Fibroblast of skin of left biceps (primary cell): ENCODE measurements around the gene ADARB2.
"Not testable (repeated sequence)": the region's sequence is repeated elsewhere in the genome, so short reads cannot be mapped to it uniquely, and the experiment has no call there.

Experiments used
- DNase-seq, 2 experiments: peaks; one replicate each; pipeline ENCODE4 v3.0.0-alpha.2; 2013; ENCODE audit warnings: low read depth in 2 of 2

Gene ADARB2

DNA sequence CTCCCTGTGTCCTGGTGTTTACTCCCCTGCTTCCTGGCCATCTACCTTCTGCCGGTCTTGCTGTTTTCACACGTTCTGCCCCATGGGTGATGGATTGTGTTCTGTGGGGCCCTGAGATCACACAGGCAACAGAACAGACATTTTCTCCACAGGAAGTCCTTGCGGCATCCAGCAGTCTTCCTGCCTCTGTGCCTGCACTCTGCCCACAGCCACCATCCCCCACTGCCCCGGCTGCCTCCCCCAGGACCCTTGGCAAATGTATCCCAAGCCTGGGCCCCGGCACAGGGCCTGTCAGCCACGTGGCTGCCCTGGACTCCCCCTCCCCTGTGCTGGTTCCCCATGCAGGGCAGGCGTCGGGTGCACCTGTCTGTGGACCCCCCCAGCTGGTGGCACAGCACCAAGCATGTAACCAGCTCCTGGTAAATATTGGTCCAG, 497.0 kb downstream of the ADARB2 start:
- no peak for DNase-seq

DNA sequence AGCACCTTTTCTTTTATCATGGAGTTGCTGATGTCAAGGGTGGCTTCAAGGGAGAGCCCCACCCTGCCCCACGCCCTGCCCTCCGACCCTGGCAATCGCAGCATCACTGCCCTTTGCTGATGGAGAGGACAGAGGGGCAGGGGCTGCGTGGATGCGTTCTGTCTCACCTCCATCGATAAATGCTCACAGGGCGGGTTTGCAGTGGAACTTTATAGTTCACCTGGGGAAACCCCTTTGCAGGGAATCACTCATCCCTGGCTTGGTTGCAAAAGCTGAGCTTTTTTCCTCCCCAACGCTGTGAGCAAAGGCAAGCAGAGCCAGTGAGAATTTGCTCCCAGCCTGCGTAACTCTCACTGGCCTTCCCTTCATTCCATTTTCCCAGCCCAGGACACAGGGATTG, 504.3 kb downstream of the ADARB2 start:
- no peak for DNase-seq

DNA sequence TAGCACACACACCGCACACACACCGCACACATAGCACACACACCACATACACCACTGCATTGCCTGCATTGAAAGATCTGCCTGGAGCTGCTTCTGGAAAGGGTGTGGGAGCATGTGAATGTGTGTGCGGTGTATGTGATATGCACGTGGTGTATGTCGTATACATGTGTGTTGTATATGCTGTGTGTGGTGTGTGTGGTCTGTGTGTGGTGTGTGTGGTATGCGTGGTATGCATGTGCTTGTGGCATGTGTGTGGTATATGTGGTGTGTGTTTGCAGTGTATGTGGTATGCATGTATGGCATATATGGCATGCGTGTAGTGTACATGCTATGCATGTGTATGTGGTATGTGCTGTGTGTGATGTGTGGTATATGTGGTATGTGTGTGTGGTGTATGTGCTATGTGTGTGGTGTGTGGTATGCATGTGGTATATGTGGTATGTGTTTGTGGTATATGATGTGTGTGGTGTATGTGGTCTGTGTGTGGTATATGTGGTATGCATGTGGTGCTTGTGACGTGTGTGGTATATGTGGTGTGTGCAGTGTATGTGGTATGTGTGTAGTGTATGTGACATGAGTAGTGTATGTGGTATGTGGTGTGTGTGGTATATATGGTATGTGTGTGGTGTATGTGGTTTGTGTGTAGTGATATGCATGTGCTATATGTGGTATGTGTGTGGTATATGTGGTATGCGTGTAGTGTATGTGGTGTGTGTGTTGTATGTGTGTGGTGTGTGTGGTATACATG, 505.0 kb downstream of the ADARB2 start:
- no peak for DNase-seq

- no peak for DNase-seq
These were observed 506.6 kb downstream of the ADARB2 start for GRCh38 chr10:1230592-1231275.

DNA sequence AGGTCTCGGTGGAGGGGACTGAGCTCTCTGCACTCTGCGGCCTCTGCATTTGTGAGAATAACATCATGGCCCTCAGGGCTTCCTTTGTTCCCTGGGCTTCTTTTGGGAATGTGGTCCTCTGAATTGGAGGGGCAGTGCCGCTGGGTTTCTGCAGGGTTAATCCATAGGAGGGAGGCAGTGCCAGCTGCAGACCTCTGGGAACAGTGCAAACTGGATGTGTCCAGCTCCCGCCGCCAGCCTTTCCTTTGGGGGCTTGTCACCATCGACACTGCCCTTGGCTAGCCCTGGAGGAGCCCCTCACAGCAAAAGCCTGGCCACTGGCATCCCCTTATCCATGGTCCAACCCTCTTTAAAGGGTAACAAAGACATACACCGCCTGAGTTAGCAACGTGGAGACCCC, 507.2 kb downstream of the ADARB2 start:
- no peak for DNase-seq

GRCh38 chr10:1229574-1229973, 507.8 kb downstream of the ADARB2 start:
- no peak for DNase-seq

- DNase-seq, result no peak
These were observed 508.2 kb downstream of the ADARB2 start for GRCh38 chr10:1229116-1229515.

DNA sequence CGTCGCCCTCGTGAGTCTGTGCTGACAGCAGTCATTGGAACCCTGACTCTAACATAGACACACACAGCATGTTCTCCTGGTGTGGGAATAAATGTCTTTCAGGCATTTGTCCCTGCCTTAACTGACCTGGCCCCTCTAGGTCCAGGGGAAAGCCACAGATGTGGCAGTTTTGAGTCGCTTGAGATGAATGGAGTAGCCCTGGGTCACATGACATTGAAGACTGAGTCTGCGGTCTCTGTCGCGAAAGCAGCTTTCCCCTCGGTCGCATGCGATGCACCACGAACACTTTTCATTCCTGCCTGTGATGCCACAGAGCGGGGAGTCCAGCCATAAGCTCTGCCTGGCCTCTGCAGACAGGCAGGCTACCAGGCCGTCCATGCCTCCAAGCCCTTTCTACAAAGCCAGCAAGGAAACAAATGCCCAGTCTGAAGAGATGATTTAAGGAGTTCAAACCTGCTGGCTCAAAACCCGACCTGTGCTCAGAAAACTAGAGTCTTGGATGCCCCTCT, 508.8 kb downstream of the ADARB2 start:
- no peak for DNase-seq

GRCh38 chr10:1227510-1228402, 509.6 kb downstream of the ADARB2 start:
- DNase-seq, result no peak

- not testable (repeated sequence) for DNase-seq
These were observed 510.4 kb downstream of the ADARB2 start for GRCh38 chr10:1226907-1227306.

DNA sequence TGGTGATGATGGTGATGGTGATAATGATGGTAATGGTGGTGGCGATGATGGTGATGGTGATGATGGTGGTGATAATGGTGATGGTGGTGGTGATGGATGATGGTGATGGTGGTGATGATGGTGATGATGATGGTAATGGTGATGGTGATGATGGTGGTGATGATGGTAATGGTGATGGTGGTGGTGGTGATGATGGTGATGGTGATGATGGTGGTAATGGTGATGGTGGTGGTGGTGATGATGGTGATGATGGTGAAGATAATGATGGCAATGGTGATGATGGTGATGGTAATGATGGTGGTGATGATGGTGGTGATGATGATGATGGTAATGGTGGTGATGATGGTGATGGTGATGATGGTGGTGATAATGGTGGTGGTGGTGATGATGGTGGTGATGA, 517.5 kb downstream of the ADARB2 start:
- DNase-seq, result not testable (repeated sequence)

DNA sequence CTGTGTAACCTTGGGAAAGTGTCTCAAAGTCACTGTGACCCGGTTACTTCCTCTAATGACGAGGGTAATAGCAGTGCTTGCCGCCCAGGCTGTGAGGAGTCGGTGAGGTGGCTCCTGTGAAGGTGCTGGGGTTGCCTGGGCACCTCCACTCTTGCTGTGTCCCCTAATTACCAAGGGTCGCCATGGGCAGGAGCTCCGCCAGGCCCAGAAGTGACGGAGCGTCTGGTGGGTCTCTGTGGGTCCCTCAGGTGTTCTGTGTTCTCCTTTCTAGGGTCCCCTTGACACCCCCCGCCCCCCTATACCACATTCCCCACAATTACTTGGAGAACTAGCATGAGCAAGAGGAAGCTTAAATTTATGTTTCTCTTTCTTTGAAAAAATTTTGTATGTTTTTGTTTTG, 519.7 kb downstream of the ADARB2 start:
- DNase-seq, result no peak

DNA sequence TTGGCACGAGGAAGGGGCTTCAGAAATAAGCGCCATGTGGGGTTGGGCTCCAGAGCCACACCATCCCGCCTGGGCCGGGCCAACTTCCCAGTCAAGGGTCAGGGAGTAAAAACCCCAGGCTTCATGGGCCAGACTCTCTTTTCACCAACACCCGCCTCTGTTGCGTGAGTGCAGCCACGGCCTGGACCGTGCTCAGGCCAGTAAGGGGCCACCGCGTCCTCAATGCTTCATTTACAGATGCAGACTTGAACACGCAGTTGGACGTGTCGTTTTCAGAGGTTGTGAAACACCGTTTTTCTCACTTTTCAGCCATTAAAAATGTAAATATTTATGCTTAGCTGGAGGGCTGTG, 520.1 kb downstream of the ADARB2 start:
- DNase-seq, result no peak

- no peak for DNase-seq
These were observed 520.6 kb downstream of the ADARB2 start for GRCh38 chr10:1216574-1217236.

GRCh38 chr10:1215862-1216573, 521.3 kb downstream of the ADARB2 start:
- no peak for DNase-seq

- DNase-seq, result no peak
These were observed 522.3 kb downstream of the ADARB2 start for GRCh38 chr10:1214882-1215540.

GRCh38 chr10:1214071-1214675, 523.2 kb downstream of the ADARB2 start:
- no peak for DNase-seq

DNA sequence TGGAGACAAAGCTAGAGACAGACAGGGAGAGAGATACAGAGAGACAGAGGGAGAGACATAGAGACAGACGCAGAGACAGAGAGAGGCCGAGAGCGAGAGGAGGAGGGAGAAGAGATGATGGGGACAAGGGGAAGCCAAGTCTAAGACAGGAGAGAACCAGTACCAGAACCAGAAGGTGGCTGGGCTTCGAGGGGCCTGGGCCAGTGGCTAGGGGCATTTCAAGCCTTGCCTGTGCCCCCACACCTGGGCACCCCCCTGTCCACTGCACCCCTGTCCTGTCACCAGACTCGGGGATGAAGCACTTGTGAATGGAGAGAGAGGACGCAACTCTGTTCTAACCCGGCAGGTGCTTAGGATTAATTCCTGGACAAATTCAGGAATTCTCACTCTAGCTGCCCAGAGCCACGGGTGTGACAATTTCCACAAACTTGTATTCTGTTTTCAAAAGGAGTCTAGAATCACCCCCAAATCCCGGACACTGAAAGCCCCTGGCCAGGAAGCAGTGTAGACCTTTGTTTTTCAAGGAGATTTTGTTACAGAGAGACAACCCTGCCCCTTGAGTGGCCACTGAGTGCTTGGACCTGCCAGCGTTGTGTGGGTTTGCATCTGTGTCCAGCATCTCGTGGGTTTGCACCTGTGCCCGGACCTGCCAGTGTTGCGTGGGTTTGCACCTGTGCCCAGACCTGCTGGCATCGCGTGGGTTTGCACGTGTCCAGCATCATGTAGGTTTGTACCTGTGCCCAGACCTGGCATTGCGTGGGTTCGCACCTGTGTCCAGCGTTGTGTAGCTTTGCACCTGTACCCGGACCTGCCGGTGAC, 523.9 kb downstream of the ADARB2 start:
- DNase-seq, result no peak

DNA sequence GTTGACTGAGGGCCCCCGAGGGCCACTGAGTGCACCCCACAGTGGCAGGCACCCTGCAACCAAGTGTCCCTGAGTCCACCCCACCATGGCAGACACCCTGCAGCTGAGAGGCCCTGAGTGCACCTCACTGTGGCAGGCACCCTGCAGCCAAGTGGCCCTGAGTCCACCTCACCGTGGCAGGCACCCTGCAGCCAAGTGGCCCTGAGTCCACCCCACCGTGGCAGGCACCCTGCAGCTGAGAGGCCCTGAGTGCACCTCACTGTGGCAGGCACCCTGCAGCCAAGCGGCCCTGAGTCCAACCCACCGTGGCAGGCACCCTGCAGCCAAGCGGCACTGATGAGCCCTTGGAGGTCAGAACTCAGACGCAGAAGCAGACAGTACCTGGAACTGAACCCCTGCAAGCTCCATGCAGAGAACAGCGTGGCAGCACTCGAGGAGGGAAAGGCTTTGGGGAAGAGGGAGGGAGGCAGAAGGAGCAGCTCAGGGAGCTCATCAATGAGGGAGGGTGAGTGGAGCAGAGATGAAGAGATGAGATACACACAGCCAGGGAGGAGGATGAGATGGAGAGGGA, 524.7 kb downstream of the ADARB2 start:
- DNase-seq, result no peak
